Renal cortex interstitium (tissue), 11 donors: ENCODE data around the gene PHYKPL. TPM values are rescaled to one million over a fixed set of nuclear protein-coding genes. Genes with fewer than 3 reads are reported as not detected.

Source experiments
- DNase-seq, 11 donors: peaks; one replicate each; pipeline ENCODE4 v3.0.0-alpha.2; 2013; ENCODE audit warnings: low read depth in 9 of 11, low spot score in 4 of 11; ENCODE audit errors: extremely low read depth in 1 of 11
- polyA plus RNA-seq, 3 donors: library from polyadenylated mRNA; unstranded; fragments of 120-200 nt; gene quantifications; one replicate each; pipeline ENCODE4 v1.2.1, GENCODE V29; 2013; ENCODE audit not compliant: insufficient read length in 3 of 3

PHYKPL gene
- polyA plus RNA-seq, 3 donors: 76.9 to 153 (median 77.8) TPM

GRCh38 chr5:178180141-178180863, 52.3 kb downstream of the PHYKPL start:
- no peak for DNase-seq

- DNase-seq: no peak
Measured at GRCh38 chr5:178177569-178177968, 55.0 kb downstream of the PHYKPL start.

- no peak for DNase-seq
Measured at GRCh38 chr5:178176791-178177190, 55.8 kb downstream of the PHYKPL start.

GRCh38 chr5:178174456-178174855, 58.1 kb downstream of the PHYKPL start:
- DNase-seq: no peak

- DNase-seq: no peak
Measured at GRCh38 chr5:178170455-178170854, 62.1 kb downstream of the PHYKPL start.

- no peak for DNase-seq
Measured at GRCh38 chr5:178165581-178165980, 67.0 kb downstream of the PHYKPL start.

- peak; percentile 62 to 84 (median 78) for DNase-seq
Measured at GRCh38 chr5:178163772-178164735, 68.5 kb downstream of the PHYKPL start.

GRCh38 chr5:178162481-178162880, 70.1 kb downstream of the PHYKPL start:
- DNase-seq: no peak

GRCh38 chr5:178160176-178160575, 72.4 kb downstream of the PHYKPL start:
- no peak for DNase-seq

Other genes with a start within 250 kb of the PHYKPL start
- gene PROP1, start 236.6 kb downstream of the PHYKPL start, polyA plus RNA-seq: under 1 TPM in 2 of 3 donors, not detected in 1; 0.07 to 0.12 TPM
- gene N4BP3, start 119.3 kb downstream of the PHYKPL start, polyA plus RNA-seq: 1 to 10 TPM; 3.7 to 5.7 (median 4.8) TPM
- 10 to 100 TPM; 30.2 to 34.9 (median 34.0) TPM for gene RMND5B, start 101.8 kb downstream of the PHYKPL start, polyA plus RNA-seq
- gene NHP2, start 78.9 kb downstream of the PHYKPL start, polyA plus RNA-seq: 100 to 1,000 TPM; 102 to 123 (median 104) TPM
- gene GMCL2, start 45.4 kb downstream of the PHYKPL start, polyA plus RNA-seq: under 1 TPM; 0.04 to 0.11 (median 0.08) TPM
- gene HNRNPAB, start 28.3 kb downstream of the PHYKPL start, polyA plus RNA-seq: 100 to 1,000 TPM; 121 to 174 (median 157) TPM